Esophagus squamous epithelium (tissue), 4 donors: Measurements from ENCODE around the gene TAF3.

Experiments
- CTCF ChIP-seq, 6 experiments: fragments of 450-650 bp in 4 of 6; fragments of 200-600 bp in 2 of 6; sonication (generic) in 2 of 6; IDR thresholded peaks; one replicate each; pipeline ENCODE4 v1.5.1; 2016 to 2019; ENCODE audit warnings: antibody characterized with exemption in 6 of 6, mild to moderate bottlenecking in 4 of 6, moderate library complexity in 4 of 6
- POLR2A ChIP-seq, 4 donors: fragments of 450-650 bp; IDR thresholded peaks; one replicate each; pipeline ENCODE4 v1.6.1; 2017; ENCODE audit warnings: antibody characterized with exemption in 4 of 4, mild to moderate bottlenecking in 4 of 4, moderate library complexity in 3 of 4

DNA sequence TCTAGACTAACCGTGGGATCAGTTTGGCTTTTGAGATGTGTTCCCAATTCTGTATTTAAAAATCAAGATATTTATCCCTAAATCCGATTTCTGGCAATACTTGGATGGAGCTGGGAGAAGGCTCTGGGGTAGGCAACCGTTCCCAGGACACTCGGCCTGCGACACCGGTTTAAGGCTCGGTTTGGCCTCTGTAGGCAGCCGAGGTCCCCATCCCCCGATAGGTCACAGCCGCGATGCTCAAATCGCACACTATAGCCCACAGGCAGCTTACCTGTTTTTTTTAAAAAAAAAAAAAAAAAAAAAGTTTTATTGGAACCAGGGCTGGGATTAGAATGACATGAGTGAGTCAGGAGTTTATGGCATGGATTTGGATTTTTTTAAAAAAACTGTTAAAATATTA is 729 bp upstream of the TAF3 start:
- no peak for TF ChIP-seq CTCF (IDR thresholded peaks at IDR 0.05)
- no peak for TF ChIP-seq POLR2A (IDR thresholded peaks at IDR 0.05)
